OCI-LY1 (cell line): ENCODE results near the gene RRAD.

Experiments
- H2AFZ ChIP-seq: fragments of 200-600 bp; sonication (generic), shearing (Covaris generic); 2 replicates; pipeline ENCODE4 v1.6.0; 2014; ENCODE audit warnings: antibody characterized with exemption, mild to moderate bottlenecking, low read length
- H3F3A ChIP-seq: fragments of 200-600 bp; sonication (generic), shearing (Covaris generic); 2 replicates; pipeline ENCODE4 v1.6.0; 2014; ENCODE audit warnings: mild to moderate bottlenecking, antibody characterized with exemption, low read length, moderate library complexity; ENCODE audit not compliant: insufficient read depth
- H3K27ac ChIP-seq: fragments of 200-600 bp; sonication (generic); 2 replicates; pipeline ENCODE4 v1.5.1; 2014; ENCODE audit warnings: low read length, mixed run types, mild to moderate bottlenecking, low read depth; ENCODE audit not compliant: poor library complexity, severe bottlenecking
- H3K27me3 ChIP-seq: fragments of 200-600 bp; sonication (generic); 2 replicates; pipeline ENCODE4 v1.6.0; 2014; ENCODE audit warnings: antibody characterized with exemption, mild to moderate bottlenecking, low read length, moderate library complexity; ENCODE audit not compliant: insufficient read depth
- H3K36me3 ChIP-seq: fragments of 200-600 bp; sonication (generic); 2 replicates; pipeline ENCODE4 v1.6.1; 2014; ENCODE audit warnings: mild to moderate bottlenecking, antibody characterized with exemption, low read length, moderate library complexity, mixed read lengths; ENCODE audit not compliant: insufficient read depth
- H3K4me1 ChIP-seq: fragments of 200-600 bp; sonication (generic); 2 replicates; pipeline ENCODE4 v1.5.1; 2014; ENCODE audit warnings: mild to moderate bottlenecking, low read length, moderate library complexity; ENCODE audit not compliant: insufficient read depth, severe bottlenecking
- H3K4me2 ChIP-seq: fragments of 200-600 bp; sonication (generic), shearing (Covaris generic); 2 replicates; pipeline ENCODE4 v1.6.1; 2014; ENCODE audit warnings: low read length
- H3K4me3 ChIP-seq: fragments of 200-600 bp; sonication (generic); 2 replicates; pipeline ENCODE4 v1.5.1; 2014; ENCODE audit warnings: low read length, low read depth, mild to moderate bottlenecking, mixed read lengths; ENCODE audit not compliant: poor library complexity, severe bottlenecking
- H3K79me2 ChIP-seq: fragments of 200-600 bp; shearing (Covaris generic); 2 replicates; pipeline ENCODE4 v1.6.1; 2016; ENCODE audit warnings: mixed run types, low read length, mixed read lengths; ENCODE audit not compliant: insufficient read depth
- H3K9ac ChIP-seq: fragments of 200-600 bp; sonication (generic), shearing (Covaris generic); 2 replicates; pipeline ENCODE4 v1.6.1; 2014; ENCODE audit warnings: mild to moderate bottlenecking, low read length, mixed read lengths
- H3K9me2 ChIP-seq: fragments of 200-600 bp; sonication (generic), shearing (Covaris generic); 2 replicates; pipeline ENCODE4 v1.6.1; 2014; ENCODE audit warnings: low read depth, mild to moderate bottlenecking, low read length, mixed read lengths
- H3K9me3 ChIP-seq: fragments of 200-600 bp; shearing (Covaris generic); 2 replicates; pipeline ENCODE4 v1.6.1; 2014; ENCODE audit warnings: low read length, mixed read lengths
- H4K20me1 ChIP-seq: fragments of 200-600 bp; sonication (generic), shearing (Covaris generic); 2 replicates; pipeline ENCODE4 v1.6.0; 2016; ENCODE audit warnings: mild to moderate bottlenecking, low read length; ENCODE audit not compliant: insufficient read depth
- CTCF ChIP-seq: fragments of 200-600 bp; sonication (generic), shearing (Covaris generic); IDR thresholded peaks from 2 replicates; pipeline ENCODE4 v1.5.1; 2017; ENCODE audit warnings: mild to moderate bottlenecking, antibody characterized with exemption, low read length, moderate library complexity, mixed read lengths
- EZH2 ChIP-seq: fragments of 200-600 bp; sonication (generic), shearing (Covaris generic); IDR thresholded peaks from 2 replicates; pipeline ENCODE4 v1.8.0; 2017; ENCODE audit warnings: borderline replicate concordance, mixed run types, mild to moderate bottlenecking, antibody characterized with exemption, low read length, moderate library complexity, mixed read lengths

The RRAD gene

DNA sequence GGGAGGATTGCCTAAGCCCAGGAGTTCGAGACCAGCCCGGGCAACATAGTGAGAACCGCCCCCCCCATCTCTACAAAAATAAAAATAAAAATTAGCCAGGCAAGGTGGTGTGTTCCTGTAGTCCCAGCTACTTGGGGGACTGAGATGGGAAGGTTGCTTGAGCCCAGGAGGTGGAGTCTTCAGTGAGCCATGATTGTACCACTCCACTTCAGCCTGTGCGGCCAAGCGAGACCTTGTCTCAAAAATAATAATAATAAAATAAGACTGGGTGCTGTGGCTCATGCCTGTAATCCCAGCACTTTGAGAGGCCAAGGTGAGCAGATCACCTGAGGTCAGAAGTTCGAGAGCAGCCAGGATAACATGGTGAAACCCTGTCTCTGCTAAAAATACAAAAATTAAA is 33.5 kb downstream of the RRAD start:
- Histone ChIP-seq H3K4me3 (no peak overlapping the region), H3K27me3 (no peaks in the 10 kb centered on the region), H3K9ac (no peak overlapping the region), H3K9me3 (no peaks in the 10 kb centered on the region), H3K4me2 (no peak overlapping the region), H3K79me2 (no peaks in the 10 kb centered on the region), H3F3A (no peaks in the 10 kb centered on the region), H4K20me1 (no peaks in the 10 kb centered on the region), H3K36me3 (peaks cover 6% of the 10 kb centered on the region), H3K27ac (no peak overlapping the region), H3K4me1 (no peaks in the 10 kb centered on the region), H2AFZ (no peak overlapping the region), H3K9me2 (no peaks in the 10 kb centered on the region)
- TF ChIP-seq CTCF (no peak), EZH2 (no peak)

GRCh38 chr16:66891360-66891759 is 34.0 kb downstream of the RRAD start:
- H3K9ac ChIP-seq = no peak overlapping the region
- no peak overlapping the region for H3K4me2 ChIP-seq
- no peaks in the 10 kb centered on the region for H3K79me2 ChIP-seq
- no peaks in the 10 kb centered on the region for H3K9me3 ChIP-seq
- H3K36me3 ChIP-seq = peaks cover 10% of the 10 kb centered on the region
- H3K4me1 ChIP-seq = no peaks in the 10 kb centered on the region
- no peak overlapping the region for H3K27ac ChIP-seq
- H3K27me3 ChIP-seq = no peaks in the 10 kb centered on the region
- H4K20me1 ChIP-seq = no peaks in the 10 kb centered on the region
- no peak for TF ChIP-seq CTCF
- no peak for TF ChIP-seq EZH2
- no peaks in the 10 kb centered on the region for H3F3A ChIP-seq
- H2AFZ ChIP-seq = no peak overlapping the region
- no peaks in the 10 kb centered on the region for H3K9me2 ChIP-seq
- H3K4me3 ChIP-seq = no peak overlapping the region

- Histone ChIP-seq H3K27me3 (no peaks in the 10 kb centered on the region), H3K79me2 (no peaks in the 10 kb centered on the region), H3K4me1 (no peaks in the 10 kb centered on the region), H3K9me3 (no peaks in the 10 kb centered on the region), H3K4me2 (no peak overlapping the region), H2AFZ (no peak overlapping the region), H3K9me2 (no peaks in the 10 kb centered on the region), H3K9ac (no peak overlapping the region), H3K36me3 (peaks cover 16% of the 10 kb centered on the region), H3K4me3 (no peak overlapping the region), H3F3A (no peaks in the 10 kb centered on the region), H3K27ac (no peak overlapping the region), H4K20me1 (no peaks in the 10 kb centered on the region)
- no peak for TF ChIP-seq EZH2
- TF ChIP-seq CTCF = no peak
Observed at GRCh38 chr16:66890799-66891198, 34.5 kb downstream of the RRAD start.
